KBM-7 (cell line): ENCODE measurements around the gene LRIT2.
"Not testable (repeated sequence)": the region's sequence is repeated elsewhere in the genome, so short reads cannot be mapped to it uniquely, and the experiment has no call there.

Experiments used
- DNase-seq: peaks from one replicate; pipeline ENCODE4 v3.0.0-alpha.2; 2015
- in situ Hi-C: fragments of 300-500 bp; cut with MboI; formaldehyde crosslinking; loops from 2 replicates; pipeline ENCODE4 v1.14.3; 2020; ENCODE audit warnings: low sequenced_read_pairs, low pct_unique_long_range_greater_than_20kb, mixed read lengths

LRIT2 gene

GRCh38 chr10:84171700-84172466 lies 53.5 kb downstream of the LRIT2 start:
- DNase-seq, in situ Hi-C loops: not testable (repeated sequence)

- in situ Hi-C loops, DNase-seq: not testable (repeated sequence)
Observed at GRCh38 chr10:84171237-84171636, 54.1 kb downstream of the LRIT2 start.
